Activated naive CD4-positive, alpha-beta T cell treated with Interleukin-2 at 50 U/mL for 16 hours (primary cell): Measurements from ENCODE around the gene NME7.
"Not testable (repeated sequence)": the region's sequence is repeated elsewhere in the genome, so short reads cannot be mapped to it uniquely, and the experiment has no call there.

ENCODE experiments used
- DNase-seq: peaks from one replicate; pipeline ENCODE4 v3.0.0-alpha.2; 2020

NME7 gene

GRCh38 chr1:169207797-169208520, 159.6 kb downstream of the NME7 start:
- DNase-seq: no peak

GRCh38 chr1:169204157-169204556, 163.4 kb downstream of the NME7 start:
- no peak for DNase-seq

- no peak for DNase-seq
Measured at GRCh38 chr1:169202791-169203665, 164.6 kb downstream of the NME7 start.

- no peak for DNase-seq
Measured at GRCh38 chr1:169201084-169201619, 166.4 kb downstream of the NME7 start.

GRCh38 chr1:169200319-169200718, 167.3 kb downstream of the NME7 start:
- no peak for DNase-seq

- no peak for DNase-seq
Measured at GRCh38 chr1:169196581-169196980, 171.0 kb downstream of the NME7 start.

GRCh38 chr1:169196161-169196560, 171.4 kb downstream of the NME7 start:
- no peak for DNase-seq

- no peak for DNase-seq
Measured at GRCh38 chr1:169193191-169193850, 174.3 kb downstream of the NME7 start.

- no peak for DNase-seq
Measured at GRCh38 chr1:169186106-169186505, 181.5 kb downstream of the NME7 start.

DNA sequence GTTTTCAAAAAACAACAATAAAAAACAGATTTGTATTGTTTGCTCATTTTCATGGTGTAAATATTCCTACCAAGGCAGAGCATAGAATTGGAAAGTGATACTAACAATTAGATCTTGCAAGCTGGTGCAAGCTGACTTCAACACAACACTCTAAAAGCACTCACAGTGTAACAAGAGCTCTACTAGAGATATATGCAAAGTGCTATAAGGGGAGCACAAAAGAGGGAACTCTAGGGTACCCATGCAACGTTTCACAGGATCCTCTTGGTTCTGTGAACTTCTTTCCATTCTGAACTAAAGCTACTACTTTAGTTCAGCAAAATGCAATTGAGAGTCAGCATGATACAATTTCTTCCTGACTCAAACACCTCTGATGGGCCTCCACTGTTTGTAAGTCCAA, 182.8 kb downstream of the NME7 start:
- no peak for DNase-seq

- DNase-seq: no peak
Measured at GRCh38 chr1:169180174-169180573, 187.4 kb downstream of the NME7 start.

DNA sequence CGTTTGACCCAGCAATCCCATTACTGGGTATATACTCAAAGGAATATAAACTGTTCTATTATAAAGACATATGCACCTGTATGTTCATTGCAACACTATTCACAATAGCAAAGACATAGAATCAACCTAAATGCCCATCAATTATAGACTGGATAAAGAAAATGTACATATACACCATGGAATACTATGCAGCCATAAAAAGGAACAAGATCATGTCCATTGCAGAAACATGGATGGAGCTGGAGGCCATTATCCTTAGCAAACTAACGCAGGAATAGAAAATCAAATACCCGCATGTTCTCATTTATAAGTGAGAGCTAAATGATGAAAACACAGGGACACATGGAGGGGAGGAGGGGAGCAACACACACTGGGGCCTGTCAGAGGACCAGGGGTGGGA, 188.2 kb downstream of the NME7 start:
- DNase-seq: not testable (repeated sequence)

DNA sequence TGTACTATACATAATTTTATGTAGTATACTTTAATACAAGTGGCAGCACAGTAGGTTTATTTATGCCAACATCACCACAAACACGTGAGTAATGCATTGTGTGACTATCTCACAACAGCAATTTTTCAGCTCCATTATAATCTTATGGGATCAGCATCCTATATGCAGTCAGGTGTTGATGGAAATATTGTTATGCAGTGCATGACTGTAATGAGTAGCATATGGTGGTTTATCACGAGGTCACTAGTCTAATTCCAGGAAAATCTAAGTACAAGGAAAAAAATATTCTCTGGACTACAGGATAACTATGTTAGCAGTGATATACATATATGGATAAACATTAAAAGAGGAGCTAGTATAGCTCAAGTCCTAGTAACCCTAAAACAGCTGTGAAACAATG, 192.1 kb downstream of the NME7 start:
- DNase-seq: no peak

DNA sequence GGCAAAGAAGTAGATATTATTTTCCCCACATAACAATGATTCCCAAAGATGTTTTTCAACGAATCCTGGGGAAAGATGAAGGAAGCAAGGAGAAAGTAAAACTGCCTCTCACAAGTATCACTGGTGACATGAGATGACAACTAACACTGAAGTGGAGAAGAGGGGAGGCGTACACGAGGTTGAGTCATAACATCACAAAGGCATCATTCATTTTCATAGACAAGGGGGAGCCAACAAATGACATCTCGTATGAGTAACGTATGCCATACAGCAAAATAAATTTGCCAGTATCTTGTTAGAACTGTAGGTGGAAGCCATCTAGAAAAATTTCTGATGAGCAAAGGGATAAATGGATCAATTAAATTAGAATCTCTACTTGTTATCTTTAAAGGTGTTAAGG, 204.5 kb downstream of the NME7 start:
- DNase-seq: no peak

- DNase-seq: no peak
Measured at GRCh38 chr1:169161496-169162194, 206.0 kb downstream of the NME7 start.

GRCh38 chr1:169160845-169161495, 206.6 kb downstream of the NME7 start:
- DNase-seq: no peak

DNA sequence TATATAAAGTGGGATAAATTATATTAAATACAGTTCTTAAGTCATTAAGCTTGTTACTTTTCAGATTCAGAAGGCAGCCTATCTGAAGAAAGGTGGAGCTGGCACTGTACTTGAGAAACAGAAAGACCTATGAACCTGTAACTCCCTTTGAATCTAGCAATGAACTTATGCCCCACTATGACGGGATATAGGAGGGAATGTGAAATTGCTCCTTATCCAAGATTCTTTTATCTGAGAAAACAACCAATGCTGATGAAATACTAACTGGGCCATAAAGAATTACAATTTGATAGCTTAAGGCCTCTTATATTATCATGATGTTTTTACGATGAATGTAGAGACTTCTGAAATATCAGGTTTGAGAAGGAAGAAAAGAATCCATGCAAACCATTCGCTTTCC, 211.0 kb downstream of the NME7 start:
- no peak for DNase-seq

DNA sequence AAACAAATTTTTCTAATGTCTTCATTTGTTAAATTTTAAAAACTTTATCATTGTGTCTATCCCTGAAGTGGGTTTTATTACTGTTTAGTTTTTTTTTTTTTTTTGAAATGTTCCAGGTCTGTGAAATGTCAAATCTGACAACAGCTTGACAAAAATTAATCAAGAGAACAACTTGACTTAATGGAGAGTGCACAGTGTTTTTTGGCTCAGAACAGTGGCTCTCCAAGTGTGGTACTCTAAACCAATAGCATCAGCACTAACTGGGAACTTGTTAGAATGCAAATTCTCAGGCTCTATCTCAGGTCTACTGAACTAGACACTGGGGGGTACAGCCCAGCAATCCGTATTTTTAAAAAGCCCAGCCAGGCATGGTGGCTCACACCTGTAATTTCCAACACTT, 211.9 kb downstream of the NME7 start:
- no peak for DNase-seq

DNA sequence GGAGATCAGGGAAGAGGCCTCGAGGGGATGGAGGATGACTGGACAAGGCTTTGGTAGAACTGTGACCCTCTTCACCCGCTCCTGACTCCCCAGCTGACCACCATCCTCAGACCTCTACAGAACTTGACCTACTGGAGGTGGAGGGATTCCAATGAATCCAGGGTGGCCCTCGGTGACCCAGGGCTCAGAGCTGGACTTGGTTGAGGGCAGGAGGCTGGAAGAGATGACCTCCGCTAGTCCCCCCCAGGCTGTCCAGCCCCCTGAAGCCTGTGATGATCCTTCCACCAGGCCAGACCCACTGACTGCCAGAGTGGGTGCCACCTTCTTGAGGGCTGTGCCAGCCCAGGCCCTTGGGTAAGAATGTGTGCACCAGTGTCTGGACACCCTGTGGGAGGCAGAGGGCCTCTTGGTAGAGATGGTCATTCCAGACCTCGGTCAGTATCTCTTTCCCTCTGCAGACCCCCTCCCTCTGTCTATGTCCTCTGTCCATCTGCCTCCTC, 216.2 kb downstream of the NME7 start:
- DNase-seq: no peak

DNA sequence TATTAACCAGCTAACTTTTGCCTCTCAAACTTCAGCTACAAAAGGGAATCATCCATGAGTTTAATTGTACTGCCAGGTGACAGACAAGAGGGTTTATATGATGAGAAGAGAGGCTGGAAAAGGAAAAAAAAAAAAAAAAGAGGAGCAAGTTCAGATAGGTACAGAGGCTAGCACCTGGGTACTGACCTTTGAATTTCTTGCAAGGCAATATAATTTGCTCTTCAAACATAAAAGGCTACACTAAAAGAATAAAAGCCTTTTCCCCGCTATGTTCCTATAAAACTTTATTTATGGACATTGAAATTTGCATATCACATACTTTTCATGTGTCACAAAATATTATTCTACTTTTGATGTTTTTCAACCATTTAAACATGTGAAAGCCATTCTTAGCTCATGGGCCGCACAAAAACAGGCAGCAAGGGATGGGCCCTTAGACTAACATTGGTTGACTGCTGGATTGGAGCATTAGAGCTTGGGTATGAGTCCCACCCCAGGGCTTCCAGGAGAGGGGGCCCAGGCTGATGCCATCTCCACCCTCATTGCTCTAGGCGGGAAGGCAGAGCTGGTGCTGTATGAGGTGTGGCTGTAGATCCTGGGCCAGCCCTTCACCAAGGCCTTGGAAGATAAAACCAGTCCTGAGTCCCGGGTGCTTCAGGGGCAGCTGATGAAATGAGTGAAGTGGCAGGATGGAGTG, 216.8 kb downstream of the NME7 start:
- no peak for DNase-seq

DNA sequence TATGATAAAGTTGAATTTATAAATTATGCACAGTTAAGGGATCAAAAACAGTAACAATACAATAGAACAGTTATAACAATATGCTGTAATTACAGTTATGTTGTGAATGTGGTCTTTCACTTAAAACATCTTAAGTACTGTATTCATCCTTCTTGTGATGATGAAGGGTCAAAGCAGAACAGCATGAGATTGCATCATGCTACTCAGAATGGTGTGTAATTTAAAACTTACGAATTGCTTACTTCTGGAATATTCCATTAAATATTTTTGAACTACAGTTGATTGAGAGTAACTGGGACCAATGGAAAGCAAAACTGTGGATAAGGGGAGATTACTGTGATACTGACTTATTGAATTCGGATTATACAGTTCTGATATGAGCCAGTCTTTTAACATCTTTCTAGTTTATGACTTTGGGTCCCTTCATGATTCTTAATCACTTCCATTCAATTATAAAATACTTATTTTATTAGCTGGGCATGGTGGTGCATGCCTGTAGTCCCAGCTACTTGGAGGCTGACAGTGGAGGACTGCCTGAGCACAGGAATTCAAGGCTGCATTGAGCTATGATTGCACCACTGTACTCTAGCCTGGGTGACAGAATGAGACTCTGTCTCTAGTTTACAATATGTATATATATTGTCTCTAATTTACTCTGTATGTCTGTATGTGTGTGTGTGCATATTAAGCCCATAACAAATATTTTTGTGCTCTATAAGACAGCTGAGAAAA, 217.9 kb downstream of the NME7 start:
- DNase-seq: no peak
